Prostate gland (tissue), 2 donors: ENCODE measurements around the gene GMDS.

Source experiments
- POLR2A ChIP-seq: fragments of 450-650 bp; IDR thresholded peaks from one replicate; pipeline ENCODE4 v1.6.1; 2016; ENCODE audit warnings: antibody characterized with exemption, mild to moderate bottlenecking
- TF ChIP-seq, protein P1 (sequence below), 4 experiments: fragments of 200-600 bp in 2 of 4; fragments of 450-650 bp in 2 of 4; sonication (generic) in 2 of 4; IDR thresholded peaks; 1 replicate in 3 of 4; 2 replicates in 1 of 4; pipeline ENCODE4 v1.5.1; 2016 to 2019; ENCODE audit warnings: antibody characterized with exemption in 4 of 4, mild to moderate bottlenecking in 2 of 4, moderate library complexity in 2 of 4

DNA sequence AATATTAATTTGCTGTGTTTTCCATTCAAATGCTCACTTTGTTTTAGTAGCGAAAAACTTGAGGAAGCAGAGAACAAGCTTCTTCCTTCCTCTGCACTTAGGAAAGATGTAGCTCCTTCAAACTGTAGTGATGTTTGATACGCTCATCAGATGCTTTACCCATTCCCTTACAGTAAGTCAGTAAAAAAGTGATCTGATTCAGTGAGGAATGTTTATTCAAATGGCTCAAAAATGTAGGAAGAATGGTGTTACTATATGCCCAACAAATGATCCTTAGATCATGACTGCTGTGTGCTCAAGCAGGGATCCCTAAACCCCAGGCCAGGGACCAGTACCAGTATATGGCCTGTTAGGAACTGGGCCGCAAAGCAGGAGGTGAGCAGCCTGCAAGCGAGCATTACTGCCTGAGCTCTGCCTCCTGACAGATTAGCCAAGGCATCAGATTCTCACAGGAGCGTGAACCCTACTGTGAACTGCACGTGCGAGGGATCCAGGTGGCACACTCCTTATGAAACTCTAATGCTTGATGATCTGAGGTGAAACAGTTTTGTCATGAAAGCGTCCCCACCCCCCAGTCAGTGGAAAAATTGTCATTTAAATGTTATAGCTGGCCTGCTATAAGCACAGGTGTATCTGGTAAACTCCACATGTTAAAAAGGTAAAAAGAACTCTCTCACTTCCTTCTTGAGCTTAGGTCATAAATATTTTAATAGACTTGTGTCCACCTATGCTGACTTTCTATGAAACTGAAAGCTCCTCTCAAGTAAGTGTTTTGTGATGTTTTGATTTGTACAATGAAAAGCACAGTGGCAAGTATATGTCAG is 448.5 kb downstream of the GMDS start:
- TF ChIP-seq, protein P1, sequence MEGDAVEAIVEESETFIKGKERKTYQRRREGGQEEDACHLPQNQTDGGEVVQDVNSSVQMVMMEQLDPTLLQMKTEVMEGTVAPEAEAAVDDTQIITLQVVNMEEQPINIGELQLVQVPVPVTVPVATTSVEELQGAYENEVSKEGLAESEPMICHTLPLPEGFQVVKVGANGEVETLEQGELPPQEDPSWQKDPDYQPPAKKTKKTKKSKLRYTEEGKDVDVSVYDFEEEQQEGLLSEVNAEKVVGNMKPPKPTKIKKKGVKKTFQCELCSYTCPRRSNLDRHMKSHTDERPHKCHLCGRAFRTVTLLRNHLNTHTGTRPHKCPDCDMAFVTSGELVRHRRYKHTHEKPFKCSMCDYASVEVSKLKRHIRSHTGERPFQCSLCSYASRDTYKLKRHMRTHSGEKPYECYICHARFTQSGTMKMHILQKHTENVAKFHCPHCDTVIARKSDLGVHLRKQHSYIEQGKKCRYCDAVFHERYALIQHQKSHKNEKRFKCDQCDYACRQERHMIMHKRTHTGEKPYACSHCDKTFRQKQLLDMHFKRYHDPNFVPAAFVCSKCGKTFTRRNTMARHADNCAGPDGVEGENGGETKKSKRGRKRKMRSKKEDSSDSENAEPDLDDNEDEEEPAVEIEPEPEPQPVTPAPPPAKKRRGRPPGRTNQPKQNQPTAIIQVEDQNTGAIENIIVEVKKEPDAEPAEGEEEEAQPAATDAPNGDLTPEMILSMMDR (IDR thresholded peaks at IDR 0.05): no peak
- no peak for TF ChIP-seq POLR2A
